HG02678 (cell line): ENCODE results near the gene METRNL.
"Not testable (repeated sequence)": the region's sequence is repeated elsewhere in the genome, so short reads cannot be mapped to it uniquely, and the experiment has no call there.

Experiments
- ATAC-seq: cut with Tn5 transposase; IDR thresholded peaks from one replicate; pipeline ENCODE4 v1.9.1; 2021; ENCODE audit warnings: mild to moderate bottlenecking, moderate library complexity; ENCODE audit not compliant: unreplicated experiment

Gene METRNL

GRCh38 chr17:83065660-83066542 is 13.5 kb upstream of the METRNL start:
- ATAC-seq, result no peak

- not testable (repeated sequence) for ATAC-seq
Observed at GRCh38 chr17:83066543-83066890, 12.9 kb upstream of the METRNL start.

- no peak for ATAC-seq
Observed at GRCh38 chr17:83067071-83067717, 12.2 kb upstream of the METRNL start.

- ATAC-seq, result no peak
Observed at GRCh38 chr17:83067718-83068261, 11.6 kb upstream of the METRNL start.

DNA sequence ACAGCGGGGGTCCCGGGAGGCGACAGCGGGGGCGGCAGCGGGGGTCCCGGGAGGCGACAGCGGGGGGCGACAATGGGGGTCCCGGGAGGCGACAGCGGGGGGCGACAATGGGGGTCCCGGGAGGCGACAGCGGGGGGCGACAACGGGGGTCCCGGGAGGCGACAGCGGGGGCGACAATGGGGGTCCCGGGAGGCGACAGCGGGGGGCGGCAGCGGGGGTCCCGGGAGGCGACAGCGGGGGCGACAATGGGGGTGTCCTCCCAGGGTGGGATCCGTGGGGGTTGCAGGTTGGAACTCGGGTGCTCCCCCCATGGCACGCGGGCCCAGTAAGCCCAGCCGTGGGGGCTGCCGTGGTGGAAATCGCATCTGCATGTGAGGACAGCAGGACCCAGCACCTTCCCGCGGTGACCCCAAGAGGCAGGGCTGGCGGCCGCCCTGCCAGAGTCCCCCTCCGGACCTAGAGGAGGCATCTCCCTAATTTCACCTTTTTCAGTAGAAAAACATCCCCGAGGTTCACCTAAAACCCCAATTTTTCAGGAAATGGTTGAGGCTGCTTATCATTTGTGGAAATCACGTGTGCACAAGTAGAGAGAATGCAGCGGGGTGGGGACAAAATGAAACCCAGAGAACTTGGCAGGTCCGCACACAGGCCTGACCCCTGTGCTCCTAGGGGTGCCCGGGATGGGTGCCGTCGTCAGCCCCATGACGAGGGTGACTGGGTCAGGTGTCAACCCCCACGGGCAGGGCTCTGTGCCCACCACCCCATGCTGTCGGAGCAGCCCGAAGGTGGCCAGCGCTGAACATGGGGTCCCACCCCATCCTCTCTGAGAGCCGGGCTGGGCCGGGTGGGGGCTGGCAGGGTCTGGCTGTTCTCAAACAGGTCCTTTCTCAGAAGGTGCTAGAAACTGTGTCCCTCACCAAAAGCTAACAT is 10.5 kb upstream of the METRNL start:
- ATAC-seq, result no peak

- no peak for ATAC-seq
Observed at GRCh38 chr17:83069571-83069906, 9.9 kb upstream of the METRNL start.

DNA sequence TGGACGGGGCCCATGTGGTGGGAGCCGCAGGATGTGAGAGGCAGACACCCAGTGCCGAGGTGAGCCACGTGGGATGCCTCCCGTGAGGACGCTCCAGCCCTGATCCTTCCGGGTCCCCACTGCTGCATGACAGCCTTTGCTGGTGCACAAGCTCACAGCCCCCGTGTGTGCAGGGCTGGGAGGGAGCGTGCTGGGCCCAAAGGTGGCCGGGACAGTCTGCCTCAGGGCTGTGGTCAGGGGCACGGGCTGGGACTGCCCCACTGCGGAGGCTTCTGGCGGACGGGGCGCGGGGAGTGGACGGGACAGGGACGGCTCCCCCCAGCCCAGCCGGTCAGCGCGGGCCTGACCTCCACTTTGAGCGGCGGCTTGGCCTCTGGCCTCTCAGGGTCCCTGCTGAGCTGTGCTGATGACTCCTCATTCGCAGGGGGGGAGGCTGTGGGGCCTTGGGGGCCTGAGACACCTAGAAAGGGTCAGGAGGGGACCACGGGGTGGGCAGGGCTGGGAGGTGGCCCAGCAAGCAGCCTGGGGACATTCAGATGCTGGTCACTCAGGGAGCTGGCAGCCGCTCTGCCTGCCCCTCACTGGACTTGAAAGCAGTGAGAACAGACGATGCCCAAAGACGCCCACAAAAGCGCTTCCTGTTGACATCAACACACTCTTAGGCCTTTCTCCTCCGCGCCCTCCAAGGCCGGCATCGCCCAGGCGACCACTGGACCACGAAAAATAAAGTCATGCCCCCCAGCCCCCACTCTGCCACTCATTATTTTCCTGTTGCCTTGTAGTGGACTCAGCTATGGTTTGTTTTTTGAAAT is 9.3 kb upstream of the METRNL start:
- no peak for ATAC-seq

GRCh38 chr17:83070800-83071341 is 8.5 kb upstream of the METRNL start:
- no peak for ATAC-seq

GRCh38 chr17:83071365-83071764 is 8.0 kb upstream of the METRNL start:
- ATAC-seq, result no peak

DNA sequence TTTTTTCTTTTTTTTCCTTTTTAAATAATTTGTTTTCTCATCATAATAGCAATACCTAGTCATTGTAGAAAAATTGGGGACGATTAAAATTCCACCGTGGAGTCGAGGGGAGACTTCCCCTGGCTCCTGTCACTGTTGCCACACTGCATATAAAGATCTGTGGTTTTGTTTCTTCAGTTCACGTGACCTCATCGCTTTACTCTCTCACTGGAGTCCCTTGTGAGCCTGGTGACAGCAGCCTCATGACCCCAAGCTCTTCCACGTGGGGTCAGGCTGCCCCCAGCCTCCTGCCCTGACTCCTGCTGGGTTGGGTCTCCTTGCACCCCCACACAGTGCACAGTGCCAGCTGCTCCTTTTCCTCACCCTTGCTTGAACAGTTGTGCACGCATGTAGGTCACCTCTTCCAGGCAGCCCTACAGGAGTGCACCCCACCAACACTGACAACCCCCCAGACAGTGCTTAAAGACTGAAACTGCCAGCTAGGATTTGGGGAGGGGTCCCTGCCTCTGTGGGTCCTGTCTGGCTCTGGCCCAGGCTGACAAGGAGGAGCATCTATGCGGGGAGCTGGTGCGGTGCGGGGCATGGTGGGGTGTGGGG is 7.3 kb upstream of the METRNL start:
- no peak for ATAC-seq

DNA sequence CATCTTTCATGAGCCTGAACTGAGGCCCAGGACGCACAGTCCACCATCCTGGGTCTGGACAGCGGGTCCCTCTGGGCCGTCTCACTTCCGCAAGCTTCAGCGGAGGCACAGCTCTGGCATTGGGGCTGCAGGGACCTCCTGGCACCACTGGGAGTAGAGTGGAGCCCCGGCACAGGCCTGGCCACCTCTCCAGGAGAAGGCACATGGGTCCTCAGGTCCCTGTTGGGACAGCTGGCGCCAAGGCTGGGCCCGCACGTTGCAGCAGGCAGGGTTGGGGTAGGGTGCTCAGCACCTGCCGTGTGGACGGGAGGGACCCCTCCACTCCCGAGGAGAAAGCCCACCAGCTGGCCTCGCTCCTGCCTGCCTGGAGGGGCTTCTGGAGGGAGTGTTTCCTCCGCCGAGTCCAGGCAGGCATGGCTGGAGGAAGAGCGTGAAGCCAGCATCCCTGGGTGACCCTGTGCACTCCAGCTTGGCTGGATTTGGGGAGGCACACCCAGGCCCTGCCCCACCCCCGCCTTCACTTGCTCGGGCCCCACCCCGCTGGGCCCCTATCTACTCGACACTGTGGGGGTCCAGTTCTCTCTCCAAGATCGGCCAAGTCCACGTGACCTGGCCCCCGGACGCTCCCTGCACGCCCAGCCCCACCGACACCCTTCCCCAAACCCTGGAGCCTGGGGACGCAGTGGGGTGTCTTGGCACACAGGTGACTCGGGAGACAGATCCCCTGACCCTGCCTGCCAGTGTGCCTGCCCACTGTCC is 6.6 kb upstream of the METRNL start:
- ATAC-seq, result no peak

DNA sequence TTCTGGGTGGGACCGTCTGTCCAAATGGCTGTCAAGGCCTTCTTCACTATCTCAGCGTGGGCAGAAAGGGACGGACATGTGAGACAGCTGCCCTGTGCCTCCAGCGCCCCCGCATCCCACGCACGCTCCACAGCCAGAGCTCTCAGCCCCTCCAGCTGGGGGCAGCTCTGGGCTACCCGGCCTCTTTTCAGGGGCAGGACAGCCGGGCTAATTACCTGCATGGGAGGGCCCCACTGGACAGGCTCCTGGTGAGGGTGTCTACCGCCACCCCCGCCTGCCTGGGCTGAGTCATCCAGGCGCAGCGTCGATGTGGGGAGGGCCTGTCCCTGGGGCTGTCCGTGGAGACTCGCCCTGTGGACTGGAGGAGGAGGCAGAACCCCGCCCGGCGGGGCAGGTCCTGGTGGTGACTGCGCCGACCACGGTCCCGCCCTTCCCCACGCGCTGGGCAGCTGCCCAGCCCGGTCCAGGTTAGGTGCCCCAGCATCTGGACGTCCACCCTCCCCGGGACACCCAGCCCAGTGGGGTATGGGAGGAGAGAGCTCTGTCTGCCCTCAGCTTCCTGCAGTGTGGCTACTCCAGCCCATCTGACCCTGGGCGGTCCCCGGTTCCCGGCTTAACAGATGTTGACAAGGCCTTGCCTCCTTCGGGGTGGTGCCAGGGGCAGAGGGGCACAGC is 5.9 kb upstream of the METRNL start:
- no peak for ATAC-seq

- ATAC-seq, result no peak
Observed at GRCh38 chr17:83074486-83075223, 4.8 kb upstream of the METRNL start.

DNA sequence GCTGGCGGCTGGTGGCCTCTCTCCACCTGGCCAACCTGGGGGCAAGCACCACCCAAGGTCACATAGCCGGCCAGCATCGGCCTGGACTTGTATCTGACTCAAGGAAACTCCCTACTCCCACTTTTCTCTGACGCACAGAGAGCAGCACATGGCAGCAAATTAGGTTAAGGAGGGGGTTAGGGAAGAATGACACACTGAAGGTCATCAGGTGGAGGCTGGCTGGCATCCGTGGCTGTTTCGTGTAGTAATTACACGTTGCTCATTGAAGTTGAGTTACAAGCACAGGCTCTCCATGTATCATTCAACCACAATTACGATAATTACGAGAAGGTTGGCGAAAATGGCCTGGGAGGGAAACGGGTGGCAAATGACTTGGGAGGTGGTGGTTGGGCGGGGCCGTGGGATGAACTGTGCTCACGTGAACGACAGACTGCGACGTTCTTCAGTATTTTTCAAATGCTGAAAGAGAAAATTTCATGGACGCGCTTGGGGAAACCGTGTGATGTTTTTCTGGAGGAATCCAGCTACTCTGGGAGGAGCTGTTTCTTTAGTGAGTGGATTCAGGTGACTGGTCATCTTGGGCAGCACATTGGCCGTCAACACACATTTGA is 4.0 kb upstream of the METRNL start:
- ATAC-seq, result no peak

DNA sequence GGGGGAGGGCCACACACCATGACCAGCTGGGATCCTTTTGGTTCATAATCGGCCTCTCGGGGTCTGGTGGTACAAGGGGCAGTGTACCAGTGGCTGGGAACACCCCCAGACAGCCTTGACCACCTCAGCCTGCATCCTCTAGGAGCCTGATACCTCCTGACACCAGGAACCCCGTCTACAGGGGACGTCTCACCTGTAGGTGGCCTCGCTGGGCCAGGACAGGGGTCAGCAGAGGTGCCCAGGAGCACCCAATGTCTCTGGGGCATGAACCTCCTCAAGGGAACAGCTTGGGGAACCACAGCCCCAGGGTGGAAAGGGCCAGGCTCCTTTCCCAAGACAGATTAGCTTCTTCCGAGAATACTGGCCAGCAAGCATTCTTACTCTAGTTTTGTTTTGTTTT is 2.5 kb upstream of the METRNL start:
- ATAC-seq, result no peak

GRCh38 chr17:83077411-83077810 is 2.0 kb upstream of the METRNL start:
- ATAC-seq, result no peak

- ATAC-seq, result no peak
Observed at GRCh38 chr17:83077939-83078338, 1.5 kb upstream of the METRNL start.
